MV-4-11 (cell line): ENCODE measurements around the gene TRIM25.

Source experiments
- DNase-seq: peaks from one replicate; lab custom pipeline; 2025; lab: John Stamatoyannopoulos, UW

TRIM25 gene

GRCh38 chr17:56896217-56896967 is 17.5 kb downstream of the TRIM25 start:
- no peak for DNase-seq

- DNase-seq: no peak
Measured at GRCh38 chr17:56894859-56895455, 18.9 kb downstream of the TRIM25 start.

- DNase-seq: no peak
Measured at GRCh38 chr17:56893503-56893902, 20.3 kb downstream of the TRIM25 start.

GRCh38 chr17:56892333-56892732 is 21.5 kb downstream of the TRIM25 start:
- no peak for DNase-seq

- DNase-seq: no peak
Measured at GRCh38 chr17:56891751-56892150, 22.1 kb downstream of the TRIM25 start.

GRCh38 chr17:56890906-56891674 is 22.8 kb downstream of the TRIM25 start:
- no peak for DNase-seq

GRCh38 chr17:56890390-56890789 is 23.5 kb downstream of the TRIM25 start:
- peak; percentile 28 for DNase-seq

- DNase-seq: no peak
Measured at GRCh38 chr17:56887552-56888467, 26.0 kb downstream of the TRIM25 start.

- DNase-seq: peak; percentile 67
Measured at GRCh38 chr17:56887105-56887504, 26.7 kb downstream of the TRIM25 start.

GRCh38 chr17:56886288-56886731 is 27.5 kb downstream of the TRIM25 start:
- no peak for DNase-seq

- DNase-seq: no peak
Measured at GRCh38 chr17:56885312-56885657, 28.6 kb downstream of the TRIM25 start.

- DNase-seq: no peak
Measured at GRCh38 chr17:56884483-56885311, 29.2 kb downstream of the TRIM25 start.

- peak; percentile 19 for DNase-seq
Measured at GRCh38 chr17:56883616-56884015, 30.2 kb downstream of the TRIM25 start.

- DNase-seq: no peak
Measured at GRCh38 chr17:56881685-56882295, 32.1 kb downstream of the TRIM25 start.

GRCh38 chr17:56880571-56880970 is 33.3 kb downstream of the TRIM25 start:
- peak; percentile 55 for DNase-seq

GRCh38 chr17:56880133-56880532 is 33.7 kb downstream of the TRIM25 start:
- peak; percentile 94 for DNase-seq

- no peak for DNase-seq
Measured at GRCh38 chr17:56879280-56879679, 34.6 kb downstream of the TRIM25 start.

GRCh38 chr17:56876766-56877179 is 37.1 kb downstream of the TRIM25 start:
- no peak for DNase-seq

GRCh38 chr17:56870081-56870651 is 43.7 kb downstream of the TRIM25 start:
- DNase-seq: no peak

GRCh38 chr17:56868716-56869115 is 45.1 kb downstream of the TRIM25 start:
- no peak for DNase-seq
